ENCODE measurements around the gene FBXW11.
"Not testable (repeated sequence)": the region's sequence is repeated elsewhere in the genome, so short reads cannot be mapped to it uniquely, and the experiment has no call there.

DNA sequence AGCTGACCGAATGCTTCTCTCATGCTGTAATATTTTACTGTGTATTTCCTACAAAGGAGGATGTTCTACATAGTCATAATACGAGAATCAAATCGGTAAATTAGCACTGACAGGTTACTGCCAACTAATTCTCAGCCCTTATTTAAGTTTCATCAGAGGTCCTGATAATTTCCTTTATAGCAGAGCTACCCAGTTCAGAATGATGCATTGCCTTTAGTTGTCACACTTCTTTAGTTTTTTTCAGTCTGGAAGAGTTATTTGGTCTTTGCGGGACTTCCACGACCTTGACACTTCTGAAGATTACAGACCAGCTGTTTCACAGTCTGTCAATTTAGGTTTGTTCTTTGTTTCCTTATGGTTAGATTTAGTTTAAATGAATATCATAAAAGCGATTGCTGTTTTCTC, 64.3 kb downstream of the FBXW11 start:
- TF ChIP-seq, protein P1, sequence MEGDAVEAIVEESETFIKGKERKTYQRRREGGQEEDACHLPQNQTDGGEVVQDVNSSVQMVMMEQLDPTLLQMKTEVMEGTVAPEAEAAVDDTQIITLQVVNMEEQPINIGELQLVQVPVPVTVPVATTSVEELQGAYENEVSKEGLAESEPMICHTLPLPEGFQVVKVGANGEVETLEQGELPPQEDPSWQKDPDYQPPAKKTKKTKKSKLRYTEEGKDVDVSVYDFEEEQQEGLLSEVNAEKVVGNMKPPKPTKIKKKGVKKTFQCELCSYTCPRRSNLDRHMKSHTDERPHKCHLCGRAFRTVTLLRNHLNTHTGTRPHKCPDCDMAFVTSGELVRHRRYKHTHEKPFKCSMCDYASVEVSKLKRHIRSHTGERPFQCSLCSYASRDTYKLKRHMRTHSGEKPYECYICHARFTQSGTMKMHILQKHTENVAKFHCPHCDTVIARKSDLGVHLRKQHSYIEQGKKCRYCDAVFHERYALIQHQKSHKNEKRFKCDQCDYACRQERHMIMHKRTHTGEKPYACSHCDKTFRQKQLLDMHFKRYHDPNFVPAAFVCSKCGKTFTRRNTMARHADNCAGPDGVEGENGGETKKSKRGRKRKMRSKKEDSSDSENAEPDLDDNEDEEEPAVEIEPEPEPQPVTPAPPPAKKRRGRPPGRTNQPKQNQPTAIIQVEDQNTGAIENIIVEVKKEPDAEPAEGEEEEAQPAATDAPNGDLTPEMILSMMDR (IDR thresholded peaks at IDR 0.05) = not testable (repeated sequence)
- TF ChIP-seq POLR2A (IDR thresholded peaks at IDR 0.05) = not testable (repeated sequence)

Data from suprapubic skin (tissue), 3 donors.